WTC11 (cell line): Measurements from ENCODE around the gene BRD4. TPM values are rescaled to one million over a fixed set of nuclear protein-coding genes. Genes with fewer than 3 reads are reported as not detected.
A peak's percentile ranks its signal among the peaks of the same experiment; 100 is the strongest.

Experiments
- ETV6 ChIP-seq: sonication (generic); formaldehyde crosslinking; IDR thresholded peaks from 2 replicates; pipeline ENCODE4 v1.8.1; 2022; ENCODE audit warnings: mild to moderate bottlenecking, missing genetic modification reagents
- FOXJ3 ChIP-seq: sonication (generic); formaldehyde crosslinking; IDR thresholded peaks from 2 replicates; pipeline ENCODE4 v1.9.0; 2021; ENCODE audit warnings: missing genetic modification reagents, mild to moderate bottlenecking, borderline replicate concordance
- GABPB1 ChIP-seq: sonication (generic); formaldehyde crosslinking; IDR thresholded peaks from 2 replicates; pipeline ENCODE4 v1.8.1; 2023; ENCODE audit warnings: mild to moderate bottlenecking, missing genetic modification reagents
- IRF2 ChIP-seq: sonication (generic); formaldehyde crosslinking; IDR thresholded peaks from 2 replicates; pipeline ENCODE4 v1.8.0; 2022; ENCODE audit warnings: low read depth, missing genetic modification reagents, borderline replicate concordance
- KAT7 ChIP-seq: sonication (generic); formaldehyde crosslinking; IDR thresholded peaks from 2 replicates; pipeline ENCODE4 v1.8.1; 2023; ENCODE audit warnings: missing genetic modification reagents, mild to moderate bottlenecking, borderline replicate concordance
- NFATC4 ChIP-seq: fragments of 250-450 bp; sonication (Bioruptor Pico); IDR thresholded peaks from 2 replicates; pipeline ENCODE4 v1.9.0; 2021; ENCODE audit warnings: mild to moderate bottlenecking
- NR3C1 ChIP-seq: sonication (generic); formaldehyde crosslinking; conservative IDR thresholded peaks from 2 replicates; pipeline ENCODE4 v1.8.1; 2023; ENCODE audit warnings: low read depth, mild to moderate bottlenecking, missing genetic modification reagents
- RORB ChIP-seq: fragments of 250-450 bp; sonication (Bioruptor Pico); IDR thresholded peaks from 2 replicates; pipeline ENCODE4 v1.9.0; 2021; ENCODE audit warnings: mild to moderate bottlenecking
- SP1 ChIP-seq: sonication (generic); formaldehyde crosslinking; conservative IDR thresholded peaks from 2 replicates; pipeline ENCODE4 v1.8.1; 2022; ENCODE audit warnings: missing genetic modification reagents
- TCF7 ChIP-seq: sonication (generic); formaldehyde crosslinking; IDR thresholded peaks from 2 replicates; pipeline ENCODE4 v1.8.0; 2022; ENCODE audit warnings: mild to moderate bottlenecking, low read depth, missing genetic modification reagents, moderate library complexity
- TEAD4 ChIP-seq: sonication (generic); formaldehyde crosslinking; IDR thresholded peaks from 2 replicates; pipeline ENCODE4 v1.8.0; 2022; ENCODE audit warnings: mild to moderate bottlenecking, missing genetic modification reagents
- TP53 ChIP-seq: sonication (generic); formaldehyde crosslinking; IDR thresholded peaks from 2 replicates; pipeline ENCODE4 v1.8.1; 2023; ENCODE audit warnings: mild to moderate bottlenecking, missing genetic modification reagents
- ZNF416 ChIP-seq: fragments of 250-450 bp; sonication (Bioruptor Pico); IDR thresholded peaks from 2 replicates; pipeline ENCODE4 v1.9.0; 2021; ENCODE audit warnings: mild to moderate bottlenecking, inconsistent platforms
- total RNA-seq: library from RNA; stranded (reverse); gene quantifications from 3 replicates; pipeline ENCODE4 v1.2.3, GENCODE V29; 2021
- TF ChIP-seq, protein P1 (sequence below): sonication (generic); formaldehyde crosslinking; IDR thresholded peaks from 2 replicates; pipeline ENCODE4 v1.8.0; 2022; ENCODE audit warnings: mild to moderate bottlenecking, missing genetic modification reagents
- TF ChIP-seq, protein P2 (sequence below): sonication (generic); formaldehyde crosslinking; IDR thresholded peaks from 2 replicates; pipeline ENCODE4 v1.8.0; 2023; ENCODE audit warnings: mild to moderate bottlenecking, missing genetic modification reagents
- TF ChIP-seq, protein P3 (sequence below): sonication (generic); formaldehyde crosslinking; IDR thresholded peaks from 2 replicates; pipeline ENCODE4 v1.8.1; 2022; ENCODE audit warnings: mild to moderate bottlenecking, moderate library complexity, missing genetic modification reagents
- TF ChIP-seq, protein P4 (sequence below): sonication (generic); formaldehyde crosslinking; IDR thresholded peaks from 2 replicates; pipeline ENCODE4 v1.8.1; 2023; ENCODE audit warnings: mild to moderate bottlenecking, moderate library complexity, missing genetic modification reagents
- TF ChIP-seq, protein P5 (sequence below): sonication (generic); formaldehyde crosslinking; IDR thresholded peaks from 2 replicates; pipeline ENCODE4 v1.8.1; 2023; ENCODE audit warnings: mild to moderate bottlenecking, missing genetic modification reagents, moderate library complexity
- TF ChIP-seq, protein P6 (sequence below): fragments of 200-600 bp; IDR thresholded peaks from 2 replicates; pipeline ENCODE4 v1.8.0; 2022; ENCODE audit warnings: antibody characterized with exemption
- TF ChIP-seq, protein P7 (sequence below): fragments of 250-450 bp; sonication (Bioruptor Pico); IDR thresholded peaks from 2 replicates; pipeline ENCODE4 v1.8.0; 2021; ENCODE audit warnings: mild to moderate bottlenecking
- TF ChIP-seq, protein P8 (sequence below): sonication (generic); formaldehyde crosslinking; IDR thresholded peaks from 2 replicates; pipeline ENCODE4 v1.8.1; 2022; ENCODE audit warnings: low read depth, mild to moderate bottlenecking, moderate library complexity, missing genetic modification reagents, borderline replicate concordance
- TF ChIP-seq, protein P9 (sequence below): sonication (generic); formaldehyde crosslinking; IDR thresholded peaks from 2 replicates; pipeline ENCODE4 v1.8.1; 2023; ENCODE audit warnings: mild to moderate bottlenecking, missing genetic modification reagents
- TF ChIP-seq, protein P10 (sequence below): sonication (generic); formaldehyde crosslinking; IDR thresholded peaks from 2 replicates; pipeline ENCODE4 v1.8.1; 2022; ENCODE audit warnings: missing genetic modification reagents, borderline replicate concordance

The BRD4 gene
- total RNA-seq, 1 experiment from 2014 or later, result 128 TPM

DNA sequence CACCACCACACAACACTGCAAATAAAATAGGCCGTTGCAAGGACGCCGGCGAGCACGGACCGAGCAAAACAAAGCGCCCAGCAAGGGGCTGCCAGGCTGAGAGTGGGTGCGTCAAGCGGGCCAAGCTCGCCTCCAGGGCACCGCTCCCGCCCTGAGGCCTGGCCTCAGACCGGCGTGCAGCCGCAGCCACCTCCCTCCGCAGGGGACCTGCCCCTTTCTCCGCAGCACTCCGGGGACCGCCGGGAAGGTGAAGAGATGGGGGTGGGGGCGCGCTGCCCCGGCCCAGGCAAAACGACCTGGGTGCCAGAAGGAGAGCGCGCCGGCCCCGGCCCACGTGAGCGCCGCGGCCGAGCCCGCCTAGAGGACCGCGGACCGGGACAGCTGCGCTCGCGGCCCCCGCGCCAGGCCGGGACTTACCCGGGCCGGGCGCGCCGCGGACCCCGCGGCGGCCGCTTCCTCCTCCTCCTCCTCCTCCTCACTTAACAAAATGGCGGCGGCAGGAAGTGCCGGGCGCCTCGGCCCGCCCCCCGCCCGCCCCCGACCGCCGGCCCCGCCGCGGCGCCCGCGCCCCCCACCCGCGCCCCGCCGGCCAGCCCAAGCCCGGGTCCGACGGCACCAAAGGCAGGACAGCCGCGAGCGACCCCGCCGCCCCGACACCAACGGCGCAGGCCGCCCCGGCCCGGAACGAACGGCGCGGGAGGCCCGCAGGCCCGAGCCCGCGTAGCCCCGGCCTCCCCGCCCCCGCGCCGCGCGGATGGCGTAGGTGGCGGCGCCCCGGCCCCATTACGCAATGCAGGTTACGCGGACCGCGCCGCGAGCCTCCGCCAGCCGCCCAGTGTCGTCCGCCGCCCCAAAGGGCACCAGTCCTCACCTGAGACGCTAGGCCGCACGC lies 674 bp downstream of the BRD4 start (continued):
- TF ChIP-seq, protein P1, sequence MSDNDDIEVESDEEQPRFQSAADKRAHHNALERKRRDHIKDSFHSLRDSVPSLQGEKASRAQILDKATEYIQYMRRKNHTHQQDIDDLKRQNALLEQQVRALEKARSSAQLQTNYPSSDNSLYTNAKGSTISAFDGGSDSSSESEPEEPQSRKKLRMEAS (CRISPR knock-in tag), result peak; percentile 25; the same call in 1 of the 2 replicates
- TF ChIP-seq TEAD4 (CRISPR knock-in tag) (0 out of 2 replicates have a peak, but pooled peaks have one; percentile 41), NFATC4 (CRISPR knock-in tag) (no peak), TCF7 (CRISPR knock-in tag) (no peak), GABPB1 (CRISPR knock-in tag) (no peak), RORB (CRISPR knock-in tag) (no peak), ZNF416 (CRISPR knock-in tag) (no peak), IRF2 (CRISPR knock-in tag) (no peak), KAT7 (CRISPR knock-in tag) (peak; percentile 20; the same call in 1 of the 2 replicates), FOXJ3 (CRISPR knock-in tag) (no peak), TP53 (CRISPR knock-in tag) (no peak), SP1 (CRISPR knock-in tag) (no peak), ETV6 (CRISPR knock-in tag) (no peak), NR3C1 (CRISPR knock-in tag) (no peak)
- TF ChIP-seq, protein P2, sequence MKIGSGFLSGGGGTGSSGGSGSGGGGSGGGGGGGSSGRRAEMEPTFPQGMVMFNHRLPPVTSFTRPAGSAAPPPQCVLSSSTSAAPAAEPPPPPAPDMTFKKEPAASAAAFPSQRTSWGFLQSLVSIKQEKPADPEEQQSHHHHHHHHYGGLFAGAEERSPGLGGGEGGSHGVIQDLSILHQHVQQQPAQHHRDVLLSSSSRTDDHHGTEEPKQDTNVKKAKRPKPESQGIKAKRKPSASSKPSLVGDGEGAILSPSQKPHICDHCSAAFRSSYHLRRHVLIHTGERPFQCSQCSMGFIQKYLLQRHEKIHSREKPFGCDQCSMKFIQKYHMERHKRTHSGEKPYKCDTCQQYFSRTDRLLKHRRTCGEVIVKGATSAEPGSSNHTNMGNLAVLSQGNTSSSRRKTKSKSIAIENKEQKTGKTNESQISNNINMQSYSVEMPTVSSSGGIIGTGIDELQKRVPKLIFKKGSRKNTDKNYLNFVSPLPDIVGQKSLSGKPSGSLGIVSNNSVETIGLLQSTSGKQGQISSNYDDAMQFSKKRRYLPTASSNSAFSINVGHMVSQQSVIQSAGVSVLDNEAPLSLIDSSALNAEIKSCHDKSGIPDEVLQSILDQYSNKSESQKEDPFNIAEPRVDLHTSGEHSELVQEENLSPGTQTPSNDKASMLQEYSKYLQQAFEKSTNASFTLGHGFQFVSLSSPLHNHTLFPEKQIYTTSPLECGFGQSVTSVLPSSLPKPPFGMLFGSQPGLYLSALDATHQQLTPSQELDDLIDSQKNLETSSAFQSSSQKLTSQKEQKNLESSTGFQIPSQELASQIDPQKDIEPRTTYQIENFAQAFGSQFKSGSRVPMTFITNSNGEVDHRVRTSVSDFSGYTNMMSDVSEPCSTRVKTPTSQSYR (CRISPR knock-in tag), result no peak
- TF ChIP-seq, protein P3, sequence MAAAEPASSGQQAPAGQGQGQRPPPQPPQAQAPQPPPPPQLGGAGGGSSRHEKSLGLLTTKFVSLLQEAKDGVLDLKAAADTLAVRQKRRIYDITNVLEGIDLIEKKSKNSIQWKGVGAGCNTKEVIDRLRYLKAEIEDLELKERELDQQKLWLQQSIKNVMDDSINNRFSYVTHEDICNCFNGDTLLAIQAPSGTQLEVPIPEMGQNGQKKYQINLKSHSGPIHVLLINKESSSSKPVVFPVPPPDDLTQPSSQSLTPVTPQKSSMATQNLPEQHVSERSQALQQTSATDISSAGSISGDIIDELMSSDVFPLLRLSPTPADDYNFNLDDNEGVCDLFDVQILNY (CRISPR knock-in tag), result no peak
- TF ChIP-seq, protein P4, sequence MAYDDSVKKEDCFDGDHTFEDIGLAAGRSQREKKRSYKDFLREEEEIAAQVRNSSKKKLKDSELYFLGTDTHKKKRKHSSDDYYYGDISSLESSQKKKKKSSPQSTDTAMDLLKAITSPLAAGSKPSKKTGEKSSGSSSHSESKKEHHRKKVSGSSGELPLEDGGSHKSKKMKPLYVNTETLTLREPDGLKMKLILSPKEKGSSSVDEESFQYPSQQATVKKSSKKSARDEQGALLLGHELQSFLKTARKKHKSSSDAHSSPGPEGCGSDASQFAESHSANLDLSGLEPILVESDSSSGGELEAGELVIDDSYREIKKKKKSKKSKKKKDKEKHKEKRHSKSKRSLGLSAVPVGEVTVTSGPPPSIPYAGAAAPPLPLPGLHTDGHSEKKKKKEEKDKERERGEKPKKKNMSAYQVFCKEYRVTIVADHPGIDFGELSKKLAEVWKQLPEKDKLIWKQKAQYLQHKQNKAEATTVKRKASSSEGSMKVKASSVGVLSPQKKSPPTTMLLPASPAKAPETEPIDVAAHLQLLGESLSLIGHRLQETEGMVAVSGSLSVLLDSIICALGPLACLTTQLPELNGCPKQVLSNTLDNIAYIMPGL (CRISPR knock-in tag), result 0 out of 2 replicates have a peak, but pooled peaks have one; percentile 41
- TF ChIP-seq, protein P5, sequence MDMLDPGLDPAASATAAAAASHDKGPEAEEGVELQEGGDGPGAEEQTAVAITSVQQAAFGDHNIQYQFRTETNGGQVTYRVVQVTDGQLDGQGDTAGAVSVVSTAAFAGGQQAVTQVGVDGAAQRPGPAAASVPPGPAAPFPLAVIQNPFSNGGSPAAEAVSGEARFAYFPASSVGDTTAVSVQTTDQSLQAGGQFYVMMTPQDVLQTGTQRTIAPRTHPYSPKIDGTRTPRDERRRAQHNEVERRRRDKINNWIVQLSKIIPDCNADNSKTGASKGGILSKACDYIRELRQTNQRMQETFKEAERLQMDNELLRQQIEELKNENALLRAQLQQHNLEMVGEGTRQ (CRISPR knock-in tag), result no peak
- TF ChIP-seq, protein P6, sequence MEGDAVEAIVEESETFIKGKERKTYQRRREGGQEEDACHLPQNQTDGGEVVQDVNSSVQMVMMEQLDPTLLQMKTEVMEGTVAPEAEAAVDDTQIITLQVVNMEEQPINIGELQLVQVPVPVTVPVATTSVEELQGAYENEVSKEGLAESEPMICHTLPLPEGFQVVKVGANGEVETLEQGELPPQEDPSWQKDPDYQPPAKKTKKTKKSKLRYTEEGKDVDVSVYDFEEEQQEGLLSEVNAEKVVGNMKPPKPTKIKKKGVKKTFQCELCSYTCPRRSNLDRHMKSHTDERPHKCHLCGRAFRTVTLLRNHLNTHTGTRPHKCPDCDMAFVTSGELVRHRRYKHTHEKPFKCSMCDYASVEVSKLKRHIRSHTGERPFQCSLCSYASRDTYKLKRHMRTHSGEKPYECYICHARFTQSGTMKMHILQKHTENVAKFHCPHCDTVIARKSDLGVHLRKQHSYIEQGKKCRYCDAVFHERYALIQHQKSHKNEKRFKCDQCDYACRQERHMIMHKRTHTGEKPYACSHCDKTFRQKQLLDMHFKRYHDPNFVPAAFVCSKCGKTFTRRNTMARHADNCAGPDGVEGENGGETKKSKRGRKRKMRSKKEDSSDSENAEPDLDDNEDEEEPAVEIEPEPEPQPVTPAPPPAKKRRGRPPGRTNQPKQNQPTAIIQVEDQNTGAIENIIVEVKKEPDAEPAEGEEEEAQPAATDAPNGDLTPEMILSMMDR, result no peak
- TF ChIP-seq, protein P7, sequence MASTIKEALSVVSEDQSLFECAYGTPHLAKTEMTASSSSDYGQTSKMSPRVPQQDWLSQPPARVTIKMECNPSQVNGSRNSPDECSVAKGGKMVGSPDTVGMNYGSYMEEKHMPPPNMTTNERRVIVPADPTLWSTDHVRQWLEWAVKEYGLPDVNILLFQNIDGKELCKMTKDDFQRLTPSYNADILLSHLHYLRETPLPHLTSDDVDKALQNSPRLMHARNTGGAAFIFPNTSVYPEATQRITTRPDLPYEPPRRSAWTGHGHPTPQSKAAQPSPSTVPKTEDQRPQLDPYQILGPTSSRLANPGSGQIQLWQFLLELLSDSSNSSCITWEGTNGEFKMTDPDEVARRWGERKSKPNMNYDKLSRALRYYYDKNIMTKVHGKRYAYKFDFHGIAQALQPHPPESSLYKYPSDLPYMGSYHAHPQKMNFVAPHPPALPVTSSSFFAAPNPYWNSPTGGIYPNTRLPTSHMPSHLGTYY (CRISPR knock-in tag), result no peak
- TF ChIP-seq, protein P8, sequence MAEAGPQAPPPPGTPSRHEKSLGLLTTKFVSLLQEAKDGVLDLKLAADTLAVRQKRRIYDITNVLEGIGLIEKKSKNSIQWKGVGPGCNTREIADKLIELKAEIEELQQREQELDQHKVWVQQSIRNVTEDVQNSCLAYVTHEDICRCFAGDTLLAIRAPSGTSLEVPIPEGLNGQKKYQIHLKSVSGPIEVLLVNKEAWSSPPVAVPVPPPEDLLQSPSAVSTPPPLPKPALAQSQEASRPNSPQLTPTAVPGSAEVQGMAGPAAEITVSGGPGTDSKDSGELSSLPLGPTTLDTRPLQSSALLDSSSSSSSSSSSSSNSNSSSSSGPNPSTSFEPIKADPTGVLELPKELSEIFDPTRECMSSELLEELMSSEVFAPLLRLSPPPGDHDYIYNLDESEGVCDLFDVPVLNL, result no peak
- TF ChIP-seq, protein P9, sequence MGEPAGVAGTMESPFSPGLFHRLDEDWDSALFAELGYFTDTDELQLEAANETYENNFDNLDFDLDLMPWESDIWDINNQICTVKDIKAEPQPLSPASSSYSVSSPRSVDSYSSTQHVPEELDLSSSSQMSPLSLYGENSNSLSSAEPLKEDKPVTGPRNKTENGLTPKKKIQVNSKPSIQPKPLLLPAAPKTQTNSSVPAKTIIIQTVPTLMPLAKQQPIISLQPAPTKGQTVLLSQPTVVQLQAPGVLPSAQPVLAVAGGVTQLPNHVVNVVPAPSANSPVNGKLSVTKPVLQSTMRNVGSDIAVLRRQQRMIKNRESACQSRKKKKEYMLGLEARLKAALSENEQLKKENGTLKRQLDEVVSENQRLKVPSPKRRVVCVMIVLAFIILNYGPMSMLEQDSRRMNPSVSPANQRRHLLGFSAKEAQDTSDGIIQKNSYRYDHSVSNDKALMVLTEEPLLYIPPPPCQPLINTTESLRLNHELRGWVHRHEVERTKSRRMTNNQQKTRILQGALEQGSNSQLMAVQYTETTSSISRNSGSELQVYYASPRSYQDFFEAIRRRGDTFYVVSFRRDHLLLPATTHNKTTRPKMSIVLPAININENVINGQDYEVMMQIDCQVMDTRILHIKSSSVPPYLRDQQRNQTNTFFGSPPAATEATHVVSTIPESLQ (CRISPR knock-in tag), result no peak
- TF ChIP-seq, protein P10, sequence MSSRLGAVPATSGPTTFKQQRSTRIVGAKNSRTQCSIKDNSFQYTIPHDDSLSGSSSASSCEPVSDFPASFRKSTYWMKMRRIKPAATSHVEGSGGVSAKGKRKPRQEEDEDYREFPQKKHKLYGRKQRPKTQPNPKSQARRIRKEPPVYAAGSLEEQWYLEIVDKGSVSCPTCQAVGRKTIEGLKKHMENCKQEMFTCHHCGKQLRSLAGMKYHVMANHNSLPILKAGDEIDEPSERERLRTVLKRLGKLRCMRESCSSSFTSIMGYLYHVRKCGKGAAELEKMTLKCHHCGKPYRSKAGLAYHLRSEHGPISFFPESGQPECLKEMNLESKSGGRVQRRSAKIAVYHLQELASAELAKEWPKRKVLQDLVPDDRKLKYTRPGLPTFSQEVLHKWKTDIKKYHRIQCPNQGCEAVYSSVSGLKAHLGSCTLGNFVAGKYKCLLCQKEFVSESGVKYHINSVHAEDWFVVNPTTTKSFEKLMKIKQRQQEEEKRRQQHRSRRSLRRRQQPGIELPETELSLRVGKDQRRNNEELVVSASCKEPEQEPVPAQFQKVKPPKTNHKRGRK (CRISPR knock-in tag), result no peak
